ENCODE results near the gene ARID1A.

The ARID1A gene

DNA sequence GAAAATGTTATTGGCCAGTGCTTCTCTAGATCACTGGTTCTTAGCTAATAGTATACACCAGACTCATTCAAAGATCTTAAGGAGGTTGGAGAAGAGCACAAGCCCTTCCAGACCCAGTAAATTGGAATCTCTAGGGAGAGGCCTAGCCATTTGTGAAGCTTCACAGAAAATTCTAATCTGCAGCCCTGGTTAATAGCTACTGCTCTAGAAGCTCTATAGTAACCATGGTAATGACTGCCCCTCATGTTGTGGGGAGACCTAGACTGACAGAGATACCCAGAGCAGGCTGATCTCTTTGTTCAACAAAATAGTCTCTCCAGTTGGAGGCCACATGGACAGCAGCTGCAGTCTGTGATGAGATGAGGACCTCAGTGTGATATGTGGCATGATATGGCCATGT, 31.7 kb downstream of the ARID1A start:
- DNase-seq (ENCODE audit: low read depth in 4 of 4, low spot score in 1 of 4) = no peak

DNA sequence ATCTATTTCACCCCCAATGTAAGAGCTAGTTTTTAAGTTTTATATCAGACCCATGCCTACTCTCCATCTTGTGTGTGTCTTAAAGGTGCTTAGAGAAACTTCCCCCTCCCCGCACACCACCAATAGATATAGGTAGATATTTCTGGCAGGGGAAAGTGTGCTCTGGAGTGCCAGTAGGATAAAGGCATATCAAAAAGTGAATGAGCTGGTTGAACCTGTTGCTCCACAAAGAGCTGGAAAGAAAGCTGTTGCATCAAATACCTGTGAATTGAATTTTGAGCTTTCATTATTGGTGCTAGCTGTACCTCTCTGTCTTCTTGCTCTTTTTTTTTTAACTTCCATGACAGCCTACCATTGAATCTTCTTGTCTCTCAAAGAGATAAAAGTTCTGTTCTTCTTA, 32.8 kb downstream of the ARID1A start:
- no peak for DNase-seq (ENCODE audit: low read depth in 4 of 4, low spot score in 1 of 4)

DNA sequence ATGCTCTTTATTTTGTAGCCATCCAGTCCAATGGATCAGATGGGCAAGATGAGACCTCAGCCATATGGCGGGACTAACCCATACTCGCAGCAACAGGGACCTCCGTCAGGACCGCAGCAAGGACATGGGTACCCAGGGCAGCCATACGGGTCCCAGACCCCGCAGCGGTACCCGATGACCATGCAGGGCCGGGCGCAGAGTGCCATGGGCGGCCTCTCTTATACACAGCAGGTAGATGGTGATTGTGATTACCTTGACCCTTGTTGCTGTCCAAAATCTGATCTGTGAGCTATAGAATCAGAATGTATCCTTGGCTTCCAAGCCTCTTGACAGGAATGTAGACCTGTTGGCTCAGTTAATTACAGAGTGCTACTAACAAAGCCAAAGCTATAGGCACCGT, 33.8 kb downstream of the ARID1A start:
- DNase-seq (ENCODE audit: low read depth in 4 of 4, low spot score in 1 of 4) = no peak

DNA sequence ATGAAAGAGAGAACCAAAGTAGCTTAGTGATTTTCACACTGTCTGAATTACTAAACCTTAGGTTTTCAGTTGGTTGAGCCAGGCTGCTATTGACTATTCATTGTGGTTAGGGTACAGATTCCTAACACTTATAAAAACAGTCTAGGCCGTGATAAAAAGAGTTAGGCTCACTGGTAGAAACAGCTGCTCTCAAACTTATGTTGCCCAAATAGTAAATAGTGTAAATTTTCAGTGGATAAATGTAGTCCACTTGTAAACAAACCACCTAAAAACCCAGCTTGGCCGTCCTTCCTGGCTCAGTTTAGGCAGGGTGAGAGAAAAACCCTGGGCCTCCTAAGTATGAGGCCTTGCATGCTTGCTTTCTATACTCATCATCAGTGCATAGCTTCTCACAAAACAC, 34.9 kb downstream of the ARID1A start:
- DNase-seq (ENCODE audit: low read depth in 4 of 4, low spot score in 1 of 4) = no peak

DNA sequence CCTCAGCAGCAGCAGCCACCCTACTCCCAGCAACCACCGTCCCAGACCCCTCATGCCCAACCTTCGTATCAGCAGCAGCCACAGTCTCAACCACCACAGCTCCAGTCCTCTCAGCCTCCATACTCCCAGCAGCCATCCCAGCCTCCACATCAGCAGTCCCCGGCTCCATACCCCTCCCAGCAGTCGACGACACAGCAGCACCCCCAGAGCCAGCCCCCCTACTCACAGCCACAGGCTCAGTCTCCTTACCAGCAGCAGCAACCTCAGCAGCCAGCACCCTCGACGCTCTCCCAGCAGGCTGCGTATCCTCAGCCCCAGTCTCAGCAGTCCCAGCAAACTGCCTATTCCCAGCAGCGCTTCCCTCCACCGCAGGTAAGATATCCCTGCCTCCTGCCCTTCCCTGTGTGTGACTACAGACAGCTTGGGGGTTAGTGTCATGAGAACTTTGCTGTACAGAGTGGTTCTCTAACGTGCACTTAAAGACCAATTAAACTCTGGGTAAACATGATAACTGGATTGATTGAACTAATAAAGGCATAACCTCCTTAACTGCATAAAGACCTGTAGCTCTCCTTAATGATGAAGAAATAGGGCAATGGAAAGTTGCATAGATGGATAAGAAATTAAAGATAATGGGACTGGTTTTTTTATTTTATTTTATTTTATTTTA, 35.6 kb downstream of the ARID1A start:
- no peak for DNase-seq (ENCODE audit: low read depth in 4 of 4, low spot score in 1 of 4)

DNA sequence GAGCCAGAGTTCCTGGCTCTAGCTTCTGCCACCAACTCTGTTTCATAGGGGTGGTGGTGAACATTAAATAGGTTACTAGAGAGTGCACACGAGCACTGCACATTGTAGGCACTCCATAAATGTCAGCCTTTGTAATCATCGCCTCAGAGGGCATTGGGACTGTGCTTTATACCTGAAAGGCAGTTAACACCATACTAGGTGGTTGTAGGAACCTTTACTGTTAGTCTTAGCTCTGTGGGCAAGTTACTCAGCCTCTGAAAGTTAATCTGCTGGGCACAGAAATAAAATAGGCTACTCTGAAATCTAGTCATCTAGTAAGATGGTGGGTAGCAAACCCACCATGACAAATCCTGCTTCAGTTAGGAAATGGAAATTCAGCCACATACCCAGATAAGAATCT, 37.6 kb downstream of the ARID1A start:
- DNase-seq (ENCODE audit: low read depth in 4 of 4, low spot score in 1 of 4) = no peak

DNA sequence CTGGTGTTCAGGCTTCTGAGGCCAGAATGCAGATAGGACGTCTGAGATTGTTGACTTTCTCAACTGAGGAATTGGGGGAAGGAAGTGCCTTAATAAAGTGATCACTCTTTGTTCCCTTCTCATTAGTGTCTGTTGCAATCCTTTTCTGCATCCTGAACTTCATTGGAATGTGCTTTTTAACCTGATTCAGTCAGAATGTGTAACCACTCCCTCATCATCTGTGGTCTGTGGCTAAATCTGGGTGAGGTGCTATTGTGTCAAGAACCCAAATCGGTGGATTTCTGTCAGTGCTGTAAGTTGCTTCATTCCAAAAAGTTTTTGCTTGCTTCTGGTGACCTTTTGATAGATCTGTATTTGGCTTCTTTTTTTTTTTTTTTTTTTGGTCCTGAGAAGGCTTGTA, 38.2 kb downstream of the ARID1A start:
- no peak for DNase-seq (ENCODE audit: low read depth in 4 of 4, low spot score in 1 of 4)

DNA sequence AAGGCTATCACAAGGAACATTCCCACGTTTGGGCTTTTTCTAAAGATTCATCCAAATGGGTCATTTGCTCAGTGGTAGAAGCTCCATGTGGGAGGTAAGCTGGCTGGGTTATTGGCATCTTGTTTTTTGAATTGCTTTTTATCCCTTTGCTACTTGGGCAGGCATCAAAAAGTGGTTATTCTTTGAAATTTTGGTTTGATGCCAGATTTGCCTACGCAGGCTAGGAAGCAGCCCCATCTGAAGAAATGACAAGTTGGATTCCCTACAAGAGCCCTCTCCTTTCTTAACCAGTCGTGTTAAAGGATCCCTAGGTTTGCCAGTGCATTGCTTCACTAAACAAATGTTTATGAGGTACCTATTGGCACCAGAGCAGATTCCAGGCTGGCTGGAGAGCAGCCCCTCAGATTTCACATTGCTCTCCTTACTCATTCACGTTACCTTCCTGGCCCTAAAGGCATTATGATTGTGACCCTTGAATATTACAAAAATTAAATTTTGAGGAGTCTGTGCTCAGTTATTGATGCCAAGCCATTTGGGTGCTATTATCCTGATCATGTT, 38.8 kb downstream of the ARID1A start:
- no peak for DNase-seq (ENCODE audit: low read depth in 4 of 4, low spot score in 1 of 4)

DNA sequence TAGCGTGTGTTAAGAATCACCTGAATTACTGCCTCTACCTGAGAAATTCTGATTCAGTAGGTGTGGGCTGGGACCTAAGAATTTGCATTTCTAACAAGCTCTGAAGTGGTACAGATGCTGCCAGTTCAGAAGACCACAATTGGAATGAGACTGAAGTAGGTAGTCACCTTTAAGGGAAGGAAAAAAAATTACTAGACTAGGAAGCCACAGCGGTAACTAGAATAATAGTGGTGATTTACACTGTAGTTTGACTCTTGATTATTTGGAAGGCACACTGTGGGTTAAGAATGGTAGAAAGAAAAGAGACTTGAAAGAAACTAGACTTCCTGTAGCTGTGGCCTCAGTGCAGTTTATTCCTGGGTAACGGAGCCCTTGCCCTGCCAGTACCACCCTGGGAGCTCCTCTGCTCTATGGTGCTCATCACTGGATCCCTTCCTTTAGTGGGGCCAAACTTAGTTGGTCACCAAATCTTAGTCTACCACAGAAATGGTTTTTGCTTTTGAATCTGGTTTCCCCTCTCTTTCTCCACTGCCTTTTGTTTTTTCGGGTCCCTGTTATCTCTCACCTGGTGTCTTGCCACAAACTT, 43.6 kb downstream of the ARID1A start:
- DNase-seq (ENCODE audit: low read depth in 4 of 4, low spot score in 1 of 4) = no peak

DNA sequence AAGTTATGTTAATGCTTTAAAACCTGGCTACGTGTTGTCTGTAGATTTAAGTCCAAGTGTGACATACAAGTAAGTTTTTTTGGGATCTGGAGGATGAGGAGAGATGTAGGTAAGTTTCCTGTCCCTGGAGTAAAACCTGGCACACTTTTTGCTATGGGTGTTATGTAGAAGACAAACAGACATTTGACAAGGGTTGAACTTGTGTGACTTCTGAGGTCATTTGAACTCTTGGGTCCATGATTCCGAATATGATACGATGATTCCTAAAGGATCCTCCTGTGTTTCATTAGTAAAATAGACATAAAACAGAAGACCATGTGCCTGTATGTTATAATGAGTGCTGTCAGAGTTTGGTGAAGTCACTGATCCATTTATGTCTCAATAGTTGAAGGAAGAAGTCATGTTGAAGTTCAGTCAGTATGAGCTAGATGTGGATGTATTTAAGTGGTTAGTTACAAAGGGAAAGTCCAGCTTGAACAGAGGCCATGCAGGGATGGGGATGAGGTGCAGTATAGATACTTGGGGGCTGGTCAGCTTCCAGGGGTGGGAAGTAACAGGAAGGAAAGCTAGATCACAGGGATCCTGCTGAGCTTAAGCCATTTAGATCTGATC, 44.3 kb downstream of the ARID1A start:
- no peak for DNase-seq (ENCODE audit: low read depth in 4 of 4, low spot score in 1 of 4)

DNA sequence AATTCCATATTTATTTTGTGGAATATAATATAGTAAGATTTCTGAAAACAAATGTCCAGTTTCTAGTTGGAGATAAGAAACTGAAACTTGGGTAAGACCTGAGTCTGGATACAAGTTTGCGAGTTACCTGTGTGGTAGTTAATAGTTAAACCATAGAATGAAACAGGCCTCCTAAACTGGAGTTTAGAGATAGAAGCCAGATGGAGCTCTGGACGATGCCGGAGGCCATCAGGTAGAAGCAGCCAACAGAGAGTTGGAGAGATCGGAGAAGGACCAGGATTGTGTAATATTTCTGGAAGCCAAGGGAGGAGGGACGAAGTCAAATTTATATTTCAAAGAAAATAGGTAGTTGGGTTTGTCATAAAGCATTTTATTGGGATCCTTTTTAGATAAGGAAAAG, 45.1 kb downstream of the ARID1A start:
- no peak for DNase-seq (ENCODE audit: low read depth in 4 of 4, low spot score in 1 of 4)

DNA sequence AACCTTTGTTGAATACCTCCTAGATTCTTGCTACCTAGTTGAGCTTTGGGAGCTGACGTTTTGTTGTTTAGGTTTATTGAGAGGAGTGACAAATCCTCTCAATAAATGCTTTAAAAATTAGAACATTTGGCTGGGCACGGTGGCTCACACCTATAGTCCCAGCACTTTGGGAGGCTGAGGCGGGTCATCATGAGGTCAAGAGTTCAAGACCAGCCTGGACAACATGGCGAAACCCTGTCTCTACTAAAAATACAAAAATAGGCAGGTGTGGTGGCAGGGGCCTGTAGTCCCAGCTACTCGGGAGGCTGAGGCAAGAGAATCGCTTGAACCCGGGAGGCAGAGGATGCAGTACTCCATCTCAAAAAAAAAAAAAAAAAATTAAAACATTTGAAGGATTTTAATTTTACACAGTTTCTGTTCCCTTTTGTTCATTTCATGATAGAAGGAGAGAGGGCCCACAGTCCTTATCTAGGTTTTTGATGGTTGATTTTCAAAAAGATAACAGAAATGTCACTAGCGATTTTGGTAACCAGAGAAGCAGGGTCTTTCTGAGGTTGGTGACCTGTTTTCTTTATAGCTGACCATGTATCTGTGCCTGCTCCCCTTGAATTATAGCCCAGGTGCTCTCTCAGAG, 47.7 kb downstream of the ARID1A start:
- no peak for DNase-seq (ENCODE audit: low read depth in 4 of 4, low spot score in 1 of 4)

DNA sequence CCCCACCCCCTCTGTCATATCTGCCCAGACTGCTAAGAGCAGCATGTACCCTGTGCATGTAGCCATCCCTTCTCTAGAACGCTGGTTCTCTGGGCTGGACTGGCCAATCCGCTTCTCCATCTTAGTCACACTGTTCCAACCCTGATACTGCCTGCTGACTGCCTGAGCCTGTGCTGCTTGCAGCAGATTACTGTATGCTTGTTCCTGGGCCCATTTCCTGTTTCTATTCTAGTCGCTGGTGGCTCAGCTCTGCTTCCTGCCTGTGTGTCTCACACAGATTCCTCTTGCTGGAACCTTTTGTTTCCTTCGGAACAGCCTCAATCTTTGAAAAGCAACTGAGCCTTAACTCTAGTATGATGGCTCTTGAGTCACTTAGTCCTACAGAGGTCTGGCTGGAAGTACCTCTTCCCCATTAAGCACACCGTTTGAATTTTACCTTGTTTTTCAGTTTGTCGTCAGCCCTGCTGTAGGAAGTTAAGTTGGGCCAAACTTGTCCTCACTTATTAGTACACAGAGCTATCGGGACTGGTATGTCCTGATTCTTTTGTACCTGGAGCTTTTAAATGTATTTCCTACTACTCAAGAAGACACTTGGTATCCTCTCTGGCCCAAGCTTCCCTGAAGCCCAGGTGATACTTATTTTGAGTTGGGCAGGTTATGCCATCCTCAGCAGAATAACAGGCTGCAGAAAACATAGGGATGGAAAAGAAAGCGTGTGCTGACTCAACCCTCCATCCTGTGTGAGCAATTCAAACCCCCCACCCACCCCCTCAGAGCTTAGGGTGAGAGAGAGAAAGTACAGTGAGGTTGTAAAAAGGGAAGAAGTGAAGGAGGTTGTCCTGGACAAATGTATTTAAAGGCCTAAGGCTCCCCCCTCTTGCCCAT, 48.5 kb downstream of the ARID1A start:
- peak; percentile 44 to 71 (median 56) for DNase-seq (ENCODE audit: low read depth in 4 of 4, low spot score in 1 of 4)

DNA sequence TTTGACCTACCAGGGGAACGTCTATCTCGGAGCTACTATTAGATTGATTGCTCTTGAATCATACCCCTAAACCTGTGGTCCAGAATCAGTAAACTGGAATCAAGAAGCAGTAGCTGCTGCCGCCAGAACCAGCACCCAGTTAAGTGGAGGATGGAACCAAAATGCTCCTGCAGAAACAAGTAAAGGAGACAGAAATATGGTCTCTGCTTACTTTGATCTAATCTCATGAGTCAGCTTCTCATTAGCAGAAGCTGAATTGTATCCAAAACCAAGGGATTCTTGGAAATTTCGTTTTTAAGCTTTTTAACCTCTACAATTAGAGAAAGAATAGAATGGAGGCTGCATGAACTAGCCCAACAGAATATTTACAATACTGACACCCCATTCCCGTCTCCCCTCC, 49.4 kb downstream of the ARID1A start:
- no peak for DNase-seq (ENCODE audit: low read depth in 4 of 4, low spot score in 1 of 4)

DNA sequence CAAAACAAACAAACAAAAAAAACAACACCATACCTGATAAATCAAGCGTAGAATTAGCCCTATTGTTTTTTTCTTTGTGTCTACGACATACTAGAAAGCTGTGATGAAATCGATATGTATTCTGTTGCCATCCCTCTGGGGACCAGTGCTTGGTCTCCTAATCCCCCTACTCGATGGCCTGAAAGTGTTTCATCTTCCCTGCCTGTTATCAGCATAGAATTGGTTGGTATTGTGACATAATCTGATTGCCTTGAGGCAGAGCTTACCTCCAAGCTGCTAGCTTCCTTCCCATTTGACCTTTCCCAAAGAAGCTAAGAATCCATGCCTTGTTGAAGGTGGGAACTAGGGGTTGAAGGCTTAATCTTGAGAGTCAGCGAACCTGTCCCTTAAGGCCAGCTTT, 51.2 kb downstream of the ARID1A start:
- DNase-seq (ENCODE audit: low read depth in 4 of 4, low spot score in 1 of 4) = no peak

DNA sequence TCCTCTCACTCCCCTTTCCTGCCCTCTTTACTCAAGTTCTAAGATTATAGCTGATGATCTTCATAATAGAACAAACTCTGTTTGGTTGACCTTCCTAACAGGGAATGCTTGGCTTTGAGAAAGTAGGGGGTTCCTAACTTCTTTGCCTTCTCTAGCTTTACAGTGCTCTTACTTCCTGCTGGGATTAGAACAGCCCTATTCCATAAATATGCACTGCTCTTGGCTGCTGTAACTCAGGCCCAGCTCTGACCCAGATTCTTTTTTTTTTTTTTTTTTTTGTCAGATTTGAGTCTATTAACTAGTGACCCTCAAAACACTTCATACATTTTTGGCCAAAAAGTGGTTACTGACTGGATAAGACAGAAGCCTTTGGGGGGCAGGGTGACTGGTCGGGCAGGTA, 52.5 kb downstream of the ARID1A start:
- no peak for DNase-seq (ENCODE audit: low read depth in 4 of 4, low spot score in 1 of 4)

DNA sequence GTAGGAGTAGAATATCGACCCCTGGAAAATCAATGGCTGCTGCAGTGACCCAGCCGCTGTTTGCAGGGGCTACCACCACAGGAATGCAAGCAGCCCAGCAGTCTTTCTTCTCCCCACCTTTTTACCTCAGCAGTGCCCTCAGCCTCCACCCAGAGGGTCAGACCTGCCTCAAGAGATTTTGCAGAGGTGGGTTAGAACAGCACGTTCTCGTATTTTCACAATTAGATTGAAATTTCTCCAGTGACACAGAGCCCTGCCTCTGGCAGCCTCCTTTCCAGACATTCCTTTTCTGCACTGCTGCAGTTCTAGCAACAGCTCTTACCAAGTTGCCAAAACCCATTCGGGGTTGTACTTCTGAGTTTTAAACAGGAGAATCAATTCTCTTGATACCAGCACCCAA, 53.6 kb downstream of the ARID1A start:
- DNase-seq (ENCODE audit: low read depth in 4 of 4, low spot score in 1 of 4) = no peak

DNA sequence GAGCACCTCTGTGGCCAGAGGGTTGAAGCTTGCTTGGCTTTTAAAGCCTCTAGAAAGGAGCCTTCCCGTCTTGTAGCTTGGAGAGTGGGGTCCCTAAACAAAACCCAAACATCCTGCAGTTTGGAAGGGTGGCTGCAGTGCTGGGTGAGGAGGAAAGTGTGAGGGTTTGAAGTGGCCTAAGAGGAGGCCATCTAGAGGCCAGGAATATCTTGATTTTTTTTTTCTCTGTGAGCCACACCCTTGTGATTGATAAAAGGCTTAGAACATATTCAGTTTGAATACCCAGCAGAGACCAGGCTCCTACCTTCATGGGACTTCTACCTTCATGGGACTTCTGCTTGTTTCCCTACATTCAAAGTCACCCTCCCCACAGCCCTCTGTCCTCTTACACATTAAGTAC, 54.6 kb downstream of the ARID1A start:
- DNase-seq (ENCODE audit: low read depth in 4 of 4, low spot score in 1 of 4) = no peak

DNA sequence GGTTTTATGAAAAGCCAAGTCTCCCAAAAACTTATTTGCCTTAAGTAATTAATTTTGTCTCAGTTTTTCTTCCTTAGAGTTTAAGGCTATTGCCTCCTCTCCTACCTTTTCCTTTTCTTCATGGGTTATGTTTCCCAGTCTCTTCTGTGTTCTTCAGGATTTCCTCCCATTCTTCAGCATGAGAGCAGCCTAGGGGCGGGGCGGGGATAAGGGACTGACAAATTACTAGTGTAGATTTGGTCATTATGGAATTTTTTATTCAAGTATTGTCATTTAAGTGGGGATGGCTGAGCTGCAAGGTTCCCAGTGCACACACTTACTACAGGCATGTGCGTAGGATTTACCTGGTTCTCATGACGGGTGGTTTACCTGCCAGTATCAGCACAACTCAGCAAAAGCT, 56.7 kb downstream of the ARID1A start:
- DNase-seq (ENCODE audit: low read depth in 4 of 4, low spot score in 1 of 4) = no peak

DNA sequence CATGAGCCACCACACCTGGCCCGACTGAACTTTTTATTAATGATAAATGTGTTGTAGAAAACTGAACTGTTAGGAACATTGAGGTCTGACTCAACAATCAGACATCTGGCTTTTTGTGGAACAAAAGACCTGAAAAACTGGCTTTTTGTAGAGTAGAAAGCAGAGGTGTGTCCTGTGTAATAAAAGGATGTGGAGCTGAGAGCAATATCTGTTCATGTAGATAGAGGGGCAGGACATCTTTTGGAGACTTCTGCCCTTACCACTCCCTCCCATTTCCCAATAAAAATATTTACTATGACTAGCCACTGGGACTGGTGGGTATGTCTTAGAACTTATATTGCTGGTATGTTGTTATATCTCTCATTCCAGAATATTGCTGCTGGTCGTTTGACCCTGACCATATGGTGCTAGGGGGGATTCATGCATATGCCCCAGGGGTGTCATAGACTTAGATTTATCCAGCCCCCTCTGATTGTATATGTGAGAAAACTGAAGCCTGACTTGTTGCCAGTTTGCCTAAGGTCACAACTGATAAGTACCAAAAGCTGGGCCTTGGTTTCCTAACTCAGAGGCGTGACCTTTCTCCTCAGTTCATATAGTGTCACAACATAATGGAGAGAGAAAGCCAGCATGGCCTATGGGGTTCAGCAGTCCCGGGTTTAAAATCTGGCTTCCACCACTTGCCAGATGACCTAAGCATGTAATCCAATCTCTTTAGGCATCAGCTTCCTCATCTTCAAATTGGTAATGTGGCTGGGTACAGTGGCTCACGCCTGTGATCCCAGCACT, 58.5 kb downstream of the ARID1A start:
- no peak for DNase-seq (ENCODE audit: low read depth in 4 of 4, low spot score in 1 of 4)
